NCI-H2196 treated with DMSO at 0.1 percent for 48 hours (cell line): ENCODE measurements around the gene LY9.
"Not testable (repeated sequence)": the region's sequence is repeated elsewhere in the genome, so short reads cannot be mapped to it uniquely, and the experiment has no call there.

Source experiments
- DNase-seq: peaks from one replicate; lab custom pipeline; 2025; ENCODE audit not compliant: unreplicated experiment; lab: John Stamatoyannopoulos, UW

LY9 gene

GRCh38 chr1:160774886-160775719 is 20.9 kb upstream of the LY9 start:
- no peak for DNase-seq

DNA sequence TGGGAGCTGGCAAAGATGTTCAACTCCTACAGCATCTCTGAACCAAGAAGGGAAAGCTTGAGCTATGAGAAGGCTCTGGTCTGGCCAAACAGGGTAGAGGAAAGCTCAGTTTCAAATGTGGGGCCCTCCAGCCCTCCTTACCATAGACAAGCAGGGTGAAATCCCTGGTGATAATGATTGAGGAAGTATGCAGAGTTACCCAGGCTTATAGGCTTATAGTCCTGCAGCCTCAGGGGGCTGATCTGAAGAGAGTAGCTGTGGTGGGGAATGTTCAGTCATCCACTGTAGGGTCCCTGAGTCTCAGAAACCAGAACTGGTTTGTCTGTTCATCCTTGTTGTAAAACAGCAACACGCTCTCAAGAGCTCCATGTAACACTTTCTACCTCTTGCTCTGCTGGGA is 19.8 kb upstream of the LY9 start:
- DNase-seq = no peak

DNA sequence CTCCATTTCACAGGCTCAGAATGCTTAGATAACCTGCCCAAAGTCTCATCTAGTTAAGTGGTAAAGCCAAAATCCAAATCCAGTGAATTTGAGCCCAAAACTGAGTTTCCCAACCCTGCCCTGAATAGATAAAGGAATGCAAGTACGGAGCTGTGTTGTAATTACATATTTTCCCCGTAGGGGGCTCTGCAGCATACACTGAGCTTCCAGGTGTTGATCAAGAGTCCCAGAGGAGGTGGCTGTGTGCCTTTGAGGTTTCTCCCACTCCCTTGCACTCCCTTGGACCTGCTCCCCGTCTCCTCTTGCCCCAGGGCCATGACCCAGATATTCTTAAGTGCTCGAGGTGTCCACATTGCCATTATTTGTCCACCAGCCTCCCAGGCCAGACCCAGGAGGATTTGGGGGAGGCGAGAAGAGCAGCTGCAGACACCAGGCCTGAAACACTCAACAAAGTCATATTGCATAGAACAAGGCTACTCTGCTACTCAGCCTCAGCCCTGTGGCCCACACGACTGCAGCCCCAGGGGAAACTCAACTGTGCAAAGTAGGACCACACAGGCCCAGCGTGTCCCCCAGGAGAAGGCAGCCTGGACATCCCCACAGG is 18.4 kb upstream of the LY9 start:
- no peak for DNase-seq

- no peak for DNase-seq
These were observed 17.0 kb upstream of the LY9 start for GRCh38 chr1:160778976-160779375.

GRCh38 chr1:160779626-160780397 is 16.2 kb upstream of the LY9 start:
- DNase-seq = no peak

GRCh38 chr1:160780398-160780755 is 15.6 kb upstream of the LY9 start:
- DNase-seq = no peak

GRCh38 chr1:160781186-160781766 is 14.7 kb upstream of the LY9 start:
- DNase-seq = no peak

DNA sequence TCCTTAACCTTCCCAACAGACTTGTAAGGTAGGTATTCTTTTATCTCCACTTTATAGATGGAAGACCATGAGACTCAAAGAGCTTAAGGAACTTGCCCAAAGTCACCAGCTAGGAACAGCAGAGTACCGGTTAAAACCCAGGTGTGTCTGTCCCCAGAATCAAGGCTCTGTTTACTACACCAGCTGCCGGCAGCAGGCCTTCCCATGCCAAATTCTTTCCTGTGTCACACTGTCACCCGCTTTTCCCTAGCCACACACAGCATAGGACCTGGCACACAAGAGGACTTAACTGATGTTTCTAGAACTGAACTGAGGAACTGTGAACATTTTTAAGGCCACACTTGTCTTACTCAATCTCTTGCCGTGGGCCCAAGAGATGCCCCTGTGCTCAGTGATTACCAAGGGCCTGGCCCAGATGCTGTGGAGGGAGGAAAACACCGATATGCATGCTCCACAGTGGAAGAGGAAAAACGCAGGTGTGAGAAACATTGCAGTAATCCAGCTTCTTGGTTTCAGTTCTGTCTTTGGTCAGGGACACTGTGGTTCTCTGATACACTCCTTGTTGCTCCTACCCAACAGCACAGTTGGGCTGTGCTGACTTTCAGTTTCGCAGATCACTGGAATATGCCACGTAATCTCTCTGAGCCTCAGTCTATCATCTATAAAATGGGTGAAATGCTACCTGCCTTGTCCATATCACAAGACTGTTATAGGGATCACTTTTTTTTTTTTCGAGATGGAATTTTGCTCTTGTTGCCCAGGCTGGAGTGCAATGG is 13.9 kb upstream of the LY9 start:
- DNase-seq = no peak

GRCh38 chr1:160782988-160783765 is 12.8 kb upstream of the LY9 start:
- not testable (repeated sequence) for DNase-seq

DNA sequence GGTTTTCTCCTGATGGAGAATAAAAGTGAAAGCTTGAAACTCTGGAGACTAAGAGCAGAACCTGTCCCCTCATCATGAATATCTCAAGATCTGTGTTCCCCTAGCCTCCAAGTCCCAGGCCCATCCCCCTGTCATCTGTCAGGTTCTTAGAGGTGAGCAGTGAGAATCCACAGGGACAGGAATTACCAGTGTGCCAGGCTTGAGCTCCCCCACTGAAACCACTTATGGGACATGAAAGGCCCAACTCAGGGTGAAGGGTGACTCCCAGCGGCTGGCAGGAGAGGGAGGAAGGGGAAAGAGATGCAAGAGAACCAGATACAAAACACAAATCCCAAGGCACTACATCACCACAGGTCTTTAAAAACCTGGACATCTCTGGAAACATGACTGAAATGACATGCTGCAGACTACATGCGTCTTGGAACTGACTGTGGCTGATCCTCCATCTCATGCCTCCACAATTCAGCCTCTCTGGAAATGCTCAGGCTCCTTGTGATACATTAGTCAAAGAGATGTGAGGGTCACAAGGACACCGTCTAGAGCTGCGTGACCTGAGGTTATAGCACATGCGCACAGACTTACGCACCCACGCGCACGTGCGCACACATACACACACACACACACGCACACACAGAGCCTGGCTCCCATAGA is 6.8 kb upstream of the LY9 start:
- no peak for DNase-seq

DNA sequence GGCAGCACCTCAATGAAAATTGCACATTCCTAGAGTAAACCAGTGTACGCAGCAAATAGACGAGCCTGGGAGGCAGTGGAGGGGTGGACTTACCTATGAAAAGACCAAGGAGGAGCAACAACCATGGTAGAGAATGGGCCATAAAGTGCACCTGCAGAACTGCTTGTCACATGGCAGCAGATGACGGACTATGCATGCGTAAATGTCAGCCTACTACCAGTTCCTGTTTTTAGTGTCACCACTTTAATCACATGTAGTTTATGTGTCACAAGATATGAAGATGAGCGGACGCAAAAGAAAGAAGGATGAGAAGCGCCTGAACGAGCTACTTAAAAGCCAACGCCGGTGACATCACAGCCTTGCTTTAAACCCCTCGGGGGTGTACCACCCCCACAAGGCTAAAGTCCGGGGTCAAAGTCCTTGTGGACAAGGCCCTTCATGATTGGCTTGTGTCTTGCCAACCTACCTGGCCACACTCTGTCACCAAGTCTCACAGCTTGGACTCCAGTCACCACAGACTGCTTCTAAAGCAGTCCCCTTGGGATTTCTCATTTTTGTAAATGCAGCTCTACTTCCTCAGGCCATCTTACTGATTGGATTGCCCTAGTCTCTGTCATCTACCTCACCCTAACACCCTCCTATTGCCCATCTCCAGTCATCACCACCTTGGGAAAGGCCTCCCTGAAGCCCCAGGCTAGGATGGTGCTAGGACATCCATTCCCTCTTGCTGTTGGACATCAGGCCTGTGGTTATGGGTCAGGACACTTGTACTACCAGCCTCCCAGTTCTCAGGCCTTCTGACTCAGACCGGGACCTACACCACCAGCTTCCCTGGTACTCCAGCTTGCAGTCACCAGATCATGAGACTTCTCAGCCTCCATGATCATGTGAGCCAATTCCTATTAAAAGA is 6.0 kb upstream of the LY9 start:
- DNase-seq = no peak

- DNase-seq = no peak
These were observed 1.6 kb upstream of the LY9 start for GRCh38 chr1:160794376-160794775.

DNA sequence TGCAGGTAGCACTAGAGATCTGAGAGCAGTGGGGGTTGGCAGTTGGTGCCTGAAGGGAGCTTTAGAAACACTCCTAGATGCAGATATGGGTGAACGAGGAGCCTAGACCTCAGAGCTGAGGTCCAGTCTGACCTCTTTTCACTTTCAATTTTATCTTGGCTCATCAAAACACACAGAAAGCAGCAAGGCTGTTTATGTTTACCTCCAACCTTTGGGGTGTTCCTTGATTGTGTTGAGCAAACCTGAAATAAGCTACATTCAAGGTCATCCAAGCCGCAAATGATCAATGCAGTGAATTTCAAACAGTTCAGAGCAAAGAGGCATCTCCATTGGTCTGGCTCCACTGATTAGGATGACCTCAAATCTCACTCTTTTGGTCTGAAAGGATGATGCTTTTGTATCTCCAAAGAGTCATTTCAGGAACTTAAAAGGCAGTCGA is 1.3 kb downstream of the LY9 start:
- DNase-seq = no peak

DNA sequence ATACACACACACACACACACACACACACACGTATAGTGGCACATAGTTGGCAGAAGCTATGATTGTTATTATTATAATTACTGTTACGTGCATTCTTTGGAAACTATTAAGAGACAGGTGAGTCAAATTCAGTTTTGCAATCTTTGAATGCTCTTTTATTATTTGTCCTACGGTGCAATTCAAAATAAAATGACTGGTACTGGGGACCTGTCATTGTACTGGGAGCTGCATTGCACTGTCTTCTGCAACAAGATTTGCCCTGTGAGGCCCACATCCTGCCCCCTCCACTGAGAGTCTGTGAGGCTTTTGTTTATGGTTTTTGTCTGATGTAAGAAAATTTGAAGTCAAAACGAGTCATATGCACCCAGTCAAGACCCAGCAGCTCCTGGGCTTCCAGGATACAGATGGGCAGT is 1.9 kb downstream of the LY9 start:
- DNase-seq = no peak

GRCh38 chr1:160798439-160798838 is 2.5 kb downstream of the LY9 start:
- DNase-seq = no peak

GRCh38 chr1:160799641-160800040 is 3.7 kb downstream of the LY9 start:
- no peak for DNase-seq

GRCh38 chr1:160800142-160800541 is 4.2 kb downstream of the LY9 start:
- DNase-seq = no peak

- DNase-seq = no peak
These were observed 4.9 kb downstream of the LY9 start for GRCh38 chr1:160800645-160801408.
